ENCODE data around the gene CARS2. TPM values are rescaled to one million over a fixed set of nuclear protein-coding genes. Genes with fewer than 3 reads are reported as not detected.

The CARS2 gene
- total and polyA plus RNA-seq, 2 of the 8 experiments (the other 6 are each of a cell fraction or from before 2014, with no cell fraction given): 47.7 to 55.9 TPM

GRCh38 chr13:110657196-110657595, 48.7 kb downstream of the CARS2 start:
- Histone ChIP-seq H2AK5ac (ENCODE audit: low read depth, low read length) (no peak overlapping the region), H4K20me1 (replicated peaks in 1 of 2; ENCODE audit: control insufficient read depth in 1 of 2, insufficient read depth in 2 of 2, low read length in 2 of 2) (no peaks in the 10 kb centered on the region), H3K27ac (ENCODE audit: low read depth, low read length) (no peak overlapping the region), H3K4ac (replicated peaks; ENCODE audit: insufficient read length, low read depth, low read length) (no peak overlapping the region), H3K27me3 (replicated peaks in 1 of 4; ENCODE audit: control insufficient read depth in 3 of 4, extremely low read depth in 1 of 4, insufficient read depth in 3 of 4, low read length in 3 of 4) (no peaks in the 10 kb centered on the region), H2BK12ac (ENCODE audit: low read depth, low read length) (no peak overlapping the region), H4K91ac (replicated peaks; ENCODE audit: insufficient read length, low read length) (no peak overlapping the region), H3K79me1 (ENCODE audit: low read depth, low read length) (no peaks in the 10 kb centered on the region), H3K56ac (replicated peaks; ENCODE audit: insufficient read length, low read depth, low read length) (no peak overlapping the region), H3K4me1 (replicated peaks in 1 of 4; ENCODE audit: control insufficient read depth in 3 of 4, insufficient read depth in 4 of 4, low read length in 3 of 4) (no peaks in the 10 kb centered on the region), H2BK20ac (ENCODE audit: low read length) (no peak overlapping the region), H4K8ac (ENCODE audit: extremely low read depth, insufficient read depth, low read length) (no peak overlapping the region), H2BK15ac (ENCODE audit: low read length) (no peak overlapping the region), H3K14ac (ENCODE audit: insufficient read length) (no peak overlapping the region), H3K79me2 (ENCODE audit: control insufficient read depth in 1 of 2, insufficient read depth in 2 of 2, low read length in 2 of 2) (no peaks in the 10 kb centered on the region), H4K5ac (ENCODE audit: insufficient read length, low read depth, low read length) (no peak overlapping the region), H2AFZ (ENCODE audit: low read length) (no peak overlapping the region), H3K23ac (ENCODE audit: insufficient read length) (no peak overlapping the region), H3K18ac (ENCODE audit: extremely low read depth, low read length) (no peak overlapping the region), H2BK120ac (replicated peaks; ENCODE audit: low read depth, low read length) (no peak overlapping the region), H3K4me2 (ENCODE audit: insufficient read depth in 1 of 2, low read depth in 2 of 2, low read length in 2 of 2) (no peak overlapping the region), H3K4me3 (ENCODE audit: extremely low read depth in 1 of 4, insufficient read depth in 2 of 4, low read depth in 3 of 4, low read length in 4 of 4) (no peak overlapping the region), H3K23me2 (ENCODE audit: low read depth, low read length) (no peaks in the 10 kb centered on the region), H2BK5ac (ENCODE audit: low read depth, low read length) (no peak overlapping the region), H3K9me3 (ENCODE audit: insufficient read depth in 2 of 2, low read depth in 1 of 2, low read length in 1 of 2) (peaks cover 10 to 17% of the 10 kb centered on the region in 2 experiments), H3K36me3 (ENCODE audit: control insufficient read depth in 2 of 4, insufficient read depth in 4 of 4, low read length in 3 of 4) (peaks cover 0 to 34% (median 9%) of the 10 kb centered on the region in 4 experiments; a peak in 5 of 8 replicates), H3K9ac (replicated peaks in 1 of 4; ENCODE audit: extremely low read depth in 1 of 4, low read depth in 3 of 4, low read length in 3 of 4) (no peak overlapping the region)
- ChIA-PET POLR2A (ENCODE audit: partially characterized antibody) (interaction anchor here (0.8 to 1.4 kb wide), 3 partner anchors 11 to 19 kb away, joined by 3 to 4 read pairs (median 4); no protein-coding TSS in a partner anchor), CTCF (ENCODE audit: partially characterized antibody) (interaction anchor here (1.0 to 1.3 kb wide), 2 partner anchors 12 to 24 kb away, joined by 4 to 6 read pairs; no protein-coding TSS in a partner anchor)
- 94% methylated on average over 7 of the region's 7 CpGs; no CpG with 5 or more reads in 1 of the 2 experiments for WGBS, 2 experiments (ENCODE audit: extremely low coverage in 1 of 2, insufficient coverage in 1 of 2, insufficient read length in 1 of 2, insufficient replicate concordance in 2 of 2, low coverage in 1 of 2, low lambda C conversion rate in 2 of 2, missing lambda C conversion rate in 1 of 2)
- no peak for FAIRE-seq
- no peak for DNase-seq (ENCODE audit: low read depth in 1 of 2, low spot score in 2 of 2)
- TF ChIP-seq GABPA (IDR thresholded peaks at IDR 0.05; ENCODE audit: borderline replicate concordance, insufficient read depth, low read length): no peak
- no peak for TF ChIP-seq SAP30 (IDR thresholded peaks at IDR 0.05; ENCODE audit: insufficient read depth, insufficient replicate concordance, low read length)
- TF ChIP-seq FOSL1 (IDR thresholded peaks at IDR 0.05; ENCODE audit: insufficient read depth, low read depth, low read length): no peak
- TF ChIP-seq POLR2A (IDR thresholded peaks at IDR 0.05; ENCODE audit: control extremely low read depth in 1 of 2, low read depth in 2 of 2, low read length in 2 of 2): no peak
- no peak for TF ChIP-seq HDAC6 (IDR thresholded peaks at IDR 0.05; ENCODE audit: low read depth, low read length)
- TF ChIP-seq CTBP2 (IDR thresholded peaks at IDR 0.05; ENCODE audit: borderline replicate concordance, insufficient read depth, insufficient read length, low read length): no peak
- TF ChIP-seq ASH2L (IDR thresholded peaks at IDR 0.05; ENCODE audit: low read length): no peak
- no peak for TF ChIP-seq SP4 (IDR thresholded peaks at IDR 0.05; ENCODE audit: low read length)
- no peak for TF ChIP-seq KDM5A (IDR thresholded peaks at IDR 0.05; ENCODE audit: low read length)
- no peak for TF ChIP-seq ZNF274 (IDR thresholded peaks at IDR 0.05; ENCODE audit: borderline replicate concordance, extremely low read depth, low read length)
- TF ChIP-seq TEAD4 (IDR thresholded peaks at IDR 0.05; ENCODE audit: low read depth, low read length): no peak
- no peak for TF ChIP-seq BCL11A (IDR thresholded peaks at IDR 0.05; ENCODE audit: low read depth in 2 of 2, low read length in 2 of 2)
- TF ChIP-seq SRF (IDR thresholded peaks at IDR 0.05; ENCODE audit: low read depth, low read length): no peak
- no peak for TF ChIP-seq RAD21 (IDR thresholded peaks at IDR 0.05 in 1 of 2, conservative IDR thresholded peaks at IDR 0.05 in 1 of 2; ENCODE audit: low read depth in 2 of 2, low read length in 2 of 2)

Data from H1 (cell line).